DND-41 (cell line): ENCODE measurements around the gene FARSA.
"Not testable (repeated sequence)": the region's sequence is repeated elsewhere in the genome, so short reads cannot be mapped to it uniquely, and the experiment has no call there.

Experiments
- ATAC-seq: fragments of 200-7000 bp; cut with Tn5 transposase; 3 replicates; pipeline ENCODE4 v1.9.1; 2021; ENCODE audit warnings: low read depth; ENCODE audit not compliant: insufficient read depth
- DNase-seq: peaks from one replicate; pipeline ENCODE4 v3.0.0-alpha.2; 2020
- H2AFZ ChIP-seq: 2 replicates; pipeline ENCODE4 v1.6.0; 2012; ENCODE audit warnings: low read depth, low read length
- H3K27ac ChIP-seq: 2 replicates; pipeline ENCODE4 v1.5.1; 2012; ENCODE audit warnings: low read length, inconsistent platforms
- H3K27me3 ChIP-seq: fragments of 200-600 bp; sonication (generic); 2 replicates; pipeline ENCODE4 v1.6.0; 2012; ENCODE audit warnings: low read length, mild to moderate bottlenecking, inconsistent platforms; ENCODE audit not compliant: insufficient read depth, poor library complexity
- H3K36me3 ChIP-seq: 2 replicates; pipeline ENCODE4 v1.5.1; 2012; ENCODE audit warnings: low read length, inconsistent platforms; ENCODE audit not compliant: insufficient read depth
- H3K4me1 ChIP-seq: 2 replicates; pipeline ENCODE4 v1.5.1; 2012; ENCODE audit warnings: mild to moderate bottlenecking, low read length; ENCODE audit not compliant: insufficient read depth
- H3K4me2 ChIP-seq: 2 replicates; pipeline ENCODE4 v1.6.0; 2012; ENCODE audit warnings: mild to moderate bottlenecking, moderate library complexity, low read length, inconsistent platforms; ENCODE audit not compliant: insufficient read depth
- H3K4me3 ChIP-seq, 2 experiments: fragments of 200-600 bp in 1 of 2; shearing (Covaris generic) in 1 of 2; 2 replicates each; pipeline ENCODE4 v1.5.1; 2012 to 2016; ENCODE audit warnings: inconsistent platforms in 2 of 2, low read length in 2 of 2, mild to moderate bottlenecking in 2 of 2, low read depth in 1 of 2, moderate library complexity in 1 of 2
- H3K79me2 ChIP-seq: 2 replicates; pipeline ENCODE4 v1.6.0; 2012; ENCODE audit warnings: low read length, inconsistent platforms; ENCODE audit not compliant: insufficient read depth
- H3K9ac ChIP-seq: 2 replicates; pipeline ENCODE4 v1.6.0; 2012; ENCODE audit warnings: low read depth, mild to moderate bottlenecking, inconsistent platforms, low read length, moderate library complexity
- H3K9me3 ChIP-seq: 2 replicates; pipeline ENCODE4 v1.5.1; 2012; ENCODE audit warnings: low read length, moderate library complexity, mild to moderate bottlenecking, inconsistent platforms; ENCODE audit not compliant: insufficient read depth, severe bottlenecking
- H4K20me1 ChIP-seq: 2 replicates; pipeline ENCODE4 v1.6.0; 2012; ENCODE audit warnings: low read length; ENCODE audit not compliant: insufficient read depth
- EZH2 ChIP-seq: IDR thresholded peaks from 3 replicates; pipeline ENCODE4 v1.6.1; 2012; ENCODE audit warnings: borderline replicate concordance, low read depth, mild to moderate bottlenecking, moderate library complexity, low read length, inconsistent platforms; ENCODE audit not compliant: severe bottlenecking
- TF ChIP-seq, protein P1 (sequence below): IDR thresholded peaks from 2 replicates; pipeline ENCODE4 v1.5.1; 2012; ENCODE audit warnings: borderline replicate concordance, low read length, moderate library complexity, mild to moderate bottlenecking; ENCODE audit not compliant: poor library complexity, severe bottlenecking; ENCODE audit errors: extremely low read depth

FARSA gene

DNA sequence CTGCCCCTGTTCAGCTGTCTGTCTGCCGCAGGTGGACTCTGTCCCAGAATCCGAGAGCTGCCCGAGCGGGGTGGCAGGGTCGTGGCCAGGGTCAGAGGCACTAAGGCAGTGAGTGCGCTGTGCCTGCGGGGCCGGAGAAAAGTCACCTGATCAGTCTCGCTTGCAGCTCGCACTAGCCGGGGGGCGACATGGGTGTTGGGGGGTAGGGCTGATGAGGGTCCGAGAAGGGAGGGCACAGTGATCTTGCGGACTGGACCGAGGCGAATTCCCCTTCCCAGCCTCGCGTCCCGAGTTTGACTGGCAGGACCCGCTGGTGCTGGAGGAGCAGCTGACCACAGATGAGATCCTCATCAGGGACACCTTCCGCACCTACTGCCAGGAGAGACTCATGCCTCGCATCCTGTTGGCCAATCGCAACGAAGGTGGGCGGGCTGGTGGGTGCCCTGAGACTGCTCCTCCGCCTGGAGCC lies 41.9 kb downstream of the FARSA start:
- no peaks in the 10 kb centered on the region for H3K9me3 ChIP-seq
- peak overlapping the region; percentile 70 to 97; a peak in 3 of 4 replicates for H3K4me3 ChIP-seq
- H3K9ac ChIP-seq = peak overlapping the region; percentile 62
- peak overlapping the region; percentile 86; the same call in 1 of the 2 replicates for H2AFZ ChIP-seq
- H3K79me2 ChIP-seq = peaks cover 30% of the 10 kb centered on the region
- H3K36me3 ChIP-seq = peaks cover 38% of the 10 kb centered on the region
- H3K4me1 ChIP-seq = peaks cover 32% of the 10 kb centered on the region
- DNase-seq = no peak
- H3K27ac ChIP-seq = peak overlapping the region; percentile 69
- H3K4me2 ChIP-seq = peak overlapping the region; percentile 99
- TF ChIP-seq EZH2 = no peak
- TF ChIP-seq, protein P1, sequence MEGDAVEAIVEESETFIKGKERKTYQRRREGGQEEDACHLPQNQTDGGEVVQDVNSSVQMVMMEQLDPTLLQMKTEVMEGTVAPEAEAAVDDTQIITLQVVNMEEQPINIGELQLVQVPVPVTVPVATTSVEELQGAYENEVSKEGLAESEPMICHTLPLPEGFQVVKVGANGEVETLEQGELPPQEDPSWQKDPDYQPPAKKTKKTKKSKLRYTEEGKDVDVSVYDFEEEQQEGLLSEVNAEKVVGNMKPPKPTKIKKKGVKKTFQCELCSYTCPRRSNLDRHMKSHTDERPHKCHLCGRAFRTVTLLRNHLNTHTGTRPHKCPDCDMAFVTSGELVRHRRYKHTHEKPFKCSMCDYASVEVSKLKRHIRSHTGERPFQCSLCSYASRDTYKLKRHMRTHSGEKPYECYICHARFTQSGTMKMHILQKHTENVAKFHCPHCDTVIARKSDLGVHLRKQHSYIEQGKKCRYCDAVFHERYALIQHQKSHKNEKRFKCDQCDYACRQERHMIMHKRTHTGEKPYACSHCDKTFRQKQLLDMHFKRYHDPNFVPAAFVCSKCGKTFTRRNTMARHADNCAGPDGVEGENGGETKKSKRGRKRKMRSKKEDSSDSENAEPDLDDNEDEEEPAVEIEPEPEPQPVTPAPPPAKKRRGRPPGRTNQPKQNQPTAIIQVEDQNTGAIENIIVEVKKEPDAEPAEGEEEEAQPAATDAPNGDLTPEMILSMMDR = no peak
- H4K20me1 ChIP-seq = peaks cover 16% of the 10 kb centered on the region
- no peaks in the 10 kb centered on the region for H3K27me3 ChIP-seq
- no peak for ATAC-seq

DNA sequence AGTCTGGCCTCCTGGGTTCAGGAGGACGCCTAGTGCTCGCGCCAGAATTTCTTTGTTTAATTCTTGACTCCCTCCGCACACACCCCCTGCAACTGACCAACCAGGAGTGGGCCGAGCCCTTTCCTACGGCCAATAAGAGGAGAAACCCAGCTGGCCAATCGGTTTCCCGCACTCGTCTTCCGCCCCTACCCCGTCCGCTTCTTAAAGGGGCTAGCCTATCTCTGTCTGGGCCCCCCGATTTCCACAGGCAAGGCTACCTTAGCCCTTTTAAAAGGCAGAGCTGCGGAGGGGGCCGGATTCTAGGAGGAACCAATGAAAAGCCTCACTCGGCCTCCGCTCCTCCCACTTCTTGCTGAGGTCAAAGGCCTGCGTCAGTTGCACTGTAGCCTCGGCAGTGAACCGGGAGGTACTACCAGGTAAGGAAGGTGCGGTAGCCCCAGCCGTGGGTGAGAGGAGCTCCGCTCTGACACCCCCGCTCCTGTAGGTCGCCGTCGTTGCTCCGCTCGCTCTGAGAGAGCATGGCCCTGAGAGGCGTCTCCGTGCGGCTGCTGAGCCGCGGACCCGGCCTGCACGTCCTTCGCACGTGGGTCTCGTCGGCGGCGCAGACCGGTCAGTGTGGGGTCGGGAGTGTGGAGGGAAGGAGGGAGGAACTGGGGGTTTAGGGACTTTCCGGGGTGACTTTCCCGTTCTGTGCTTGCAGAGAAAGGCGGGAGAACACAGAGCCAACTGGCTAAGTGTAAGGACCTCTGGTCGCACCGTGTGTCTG lies 42.5 kb downstream of the FARSA start, which contains the start of gene GCDH:
Gene GCDH, plus strand, starts transcription at position 374 of the 766 bp plus-strand sequence. Its CDS starts 145 bp downstream, at position 519.
- TF ChIP-seq EZH2 = no peak
- TF ChIP-seq, protein P1 = peak; percentile 23
- peak; percentile 95 for ATAC-seq

DNA sequence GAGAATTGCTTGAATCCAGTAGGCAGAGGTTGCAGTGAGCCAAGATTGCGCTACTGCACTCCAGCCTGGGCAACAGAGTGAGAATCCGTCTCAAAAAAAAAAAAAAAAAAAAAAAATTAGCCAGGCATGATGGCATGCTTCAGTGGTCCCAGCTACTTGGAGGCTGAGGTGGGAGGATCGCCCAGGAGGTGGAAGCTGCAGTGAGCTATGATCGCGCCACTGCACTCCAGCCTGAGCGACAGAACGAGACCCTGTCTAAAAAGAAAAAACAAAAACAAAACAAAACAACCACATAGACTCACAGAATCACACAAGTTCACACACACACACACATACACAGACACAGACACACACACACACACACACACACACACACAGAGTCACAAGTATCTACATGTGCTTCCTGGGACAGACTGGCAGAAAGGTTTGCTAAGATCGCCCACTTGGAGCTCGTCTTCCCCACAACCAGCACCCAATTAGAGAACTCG lies 43.2 kb downstream of the FARSA start:
- H3K9ac ChIP-seq = peak overlapping the region; percentile 63
- H3K4me1 ChIP-seq = peaks cover 32% of the 10 kb centered on the region
- not testable (repeated sequence) for H3K9me3 ChIP-seq, DNase-seq, ATAC-seq, H3K27me3 ChIP-seq
- peak overlapping the region; percentile 78 for H3K27ac ChIP-seq
- peaks cover 16% of the 10 kb centered on the region for H4K20me1 ChIP-seq
- peaks cover 30% of the 10 kb centered on the region for H3K79me2 ChIP-seq
- peaks cover 28% of the 10 kb centered on the region for H3K36me3 ChIP-seq
- H2AFZ ChIP-seq = peak overlapping the region; percentile 76
- peak overlapping the region; percentile 22 to 97; a peak in 3 of 4 replicates for H3K4me3 ChIP-seq
- H3K4me2 ChIP-seq = peak overlapping the region; percentile 99

More for the DNA sequence above, 42.5 kb downstream of the FARSA start, which contains the start of gene GCDH:
- Histone ChIP-seq H3K9me3 (no peaks in the 10 kb centered on the region), H3K27me3 (no peaks in the 10 kb centered on the region), H4K20me1 (peaks cover 16% of the 10 kb centered on the region), H3K36me3 (peaks cover 32% of the 10 kb centered on the region), H3K4me1 (peaks cover 32% of the 10 kb centered on the region), H3K9ac (peak within 1 kb of the TSS; percentile 63), H3K79me2 (peaks cover 30% of the 10 kb centered on the region), H2AFZ (peak within 1 kb of the TSS; percentile 86), H3K4me2 (peak within 1 kb of the TSS; percentile 99), H3K4me3 (peak within 1 kb of the TSS; percentile 70 to 97; a peak in 3 of 4 replicates), H3K27ac (peak within 1 kb of the TSS; percentile 78)
- DNase-seq = peak; percentile 99
